Left hindlimb (tissue), 1 donor: Measurements from ENCODE around the gene MRPS24.
A peak's percentile ranks its signal among the peaks of the same experiment; 100 is the strongest.

Source experiments
- DNase-seq: peaks from one replicate; pipeline ENCODE4 v3.0.0-alpha.2; 2018

MRPS24 gene

DNA sequence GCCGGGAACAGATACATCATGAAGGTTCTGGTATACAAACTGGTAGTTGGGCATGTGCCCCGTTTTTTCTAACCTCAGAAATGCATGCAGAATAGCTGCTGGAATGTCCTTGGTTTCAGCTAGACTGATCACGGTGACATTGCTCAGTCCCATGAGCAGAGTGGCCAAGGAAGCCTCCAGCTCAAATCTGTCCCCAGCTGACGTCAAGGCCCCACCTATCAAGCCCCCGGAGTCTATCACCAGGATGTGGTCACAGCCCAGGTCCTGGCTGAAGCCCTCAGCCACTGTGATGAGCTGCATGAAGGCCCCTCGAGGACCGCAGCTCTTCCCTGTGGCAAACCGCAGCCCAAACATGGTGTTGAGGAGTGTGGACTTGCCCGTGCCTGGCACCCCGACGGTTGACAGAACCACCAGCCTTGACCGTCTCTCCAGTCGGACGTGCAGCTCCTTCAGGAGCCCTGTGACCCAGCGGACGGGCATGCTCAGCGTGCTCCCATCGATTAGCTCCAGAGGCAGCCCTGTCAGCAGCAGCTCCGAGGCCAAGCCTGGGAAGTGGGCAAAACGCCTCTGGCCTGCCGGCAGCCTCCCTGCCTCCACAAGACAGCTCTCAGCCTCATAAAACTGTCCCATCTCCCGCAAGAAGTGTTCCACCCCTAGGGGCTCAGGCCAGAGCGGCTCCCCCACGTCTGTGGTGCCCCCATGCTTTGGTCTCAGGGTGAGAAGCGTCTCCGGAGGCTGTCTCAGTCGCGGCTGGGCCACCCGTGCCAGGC is 7.8 kb upstream of the MRPS24 start:
- no peak for DNase-seq

- DNase-seq: no peak
These were observed 6.9 kb upstream of the MRPS24 start for GRCh38 chr7:43876241-43876640.

DNA sequence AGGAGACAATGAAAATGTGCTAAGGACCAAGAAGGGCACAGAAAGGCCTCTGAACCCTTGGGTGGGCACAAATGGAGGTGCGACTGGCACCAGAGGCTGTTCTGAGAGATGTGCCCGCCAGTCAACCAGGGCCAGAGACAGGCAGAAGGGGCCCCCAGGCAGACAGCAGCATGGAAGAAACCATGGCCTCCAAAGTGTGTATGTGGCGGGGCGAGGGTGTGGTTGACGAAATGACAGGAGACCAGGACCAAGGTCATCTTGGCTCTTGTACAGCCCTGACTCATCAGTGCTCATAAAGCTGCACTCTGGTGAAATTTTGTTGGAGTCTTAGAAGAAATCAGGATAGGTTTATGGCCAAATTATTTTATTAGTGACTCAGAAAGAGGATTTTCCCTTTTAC is 4.0 kb upstream of the MRPS24 start:
- DNase-seq: peak; percentile 51

- peak; percentile 79 for DNase-seq
These were observed 3.2 kb upstream of the MRPS24 start for GRCh38 chr7:43872406-43873110.

- DNase-seq: no peak
These were observed 1.7 kb upstream of the MRPS24 start for GRCh38 chr7:43871064-43871463.

DNA sequence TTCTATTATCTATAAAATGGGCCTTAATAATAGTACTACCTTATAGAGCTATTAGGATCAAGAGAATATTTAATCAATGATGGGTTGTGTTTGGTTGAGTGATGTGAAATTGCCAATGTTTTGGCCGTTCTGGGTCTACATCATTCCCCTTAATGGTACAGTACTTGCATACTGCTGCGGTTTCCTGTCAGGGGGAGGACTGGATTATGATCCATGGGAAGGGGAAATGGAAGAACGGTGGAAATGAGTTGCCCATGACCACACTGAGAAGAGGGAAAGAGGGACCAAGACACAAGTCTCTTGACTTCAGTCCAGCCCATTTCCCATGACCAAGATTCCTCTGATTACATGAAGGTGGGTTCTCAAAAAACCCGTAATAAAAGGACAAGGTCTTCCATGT is 999 bp upstream of the MRPS24 start:
- no peak for DNase-seq

DNA sequence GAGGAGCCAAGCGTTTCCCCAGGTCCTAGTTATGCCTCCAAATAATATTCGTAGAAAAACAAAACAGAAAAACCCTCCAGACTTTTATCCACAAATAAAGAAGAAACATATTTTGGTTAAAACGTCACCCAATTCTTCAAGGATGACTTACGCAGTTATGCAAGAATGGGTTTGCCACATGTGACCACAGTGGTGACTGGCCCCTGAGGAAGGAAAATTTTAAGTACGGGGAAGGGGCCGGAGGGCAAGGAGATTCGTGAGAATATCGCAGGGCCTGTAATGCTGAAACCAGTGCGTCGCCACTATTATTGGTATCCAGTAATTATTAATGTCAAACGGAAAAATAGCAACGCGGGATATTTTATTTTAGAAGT is 537 bp upstream of the MRPS24 start:
- peak; percentile 26 for DNase-seq

DNA sequence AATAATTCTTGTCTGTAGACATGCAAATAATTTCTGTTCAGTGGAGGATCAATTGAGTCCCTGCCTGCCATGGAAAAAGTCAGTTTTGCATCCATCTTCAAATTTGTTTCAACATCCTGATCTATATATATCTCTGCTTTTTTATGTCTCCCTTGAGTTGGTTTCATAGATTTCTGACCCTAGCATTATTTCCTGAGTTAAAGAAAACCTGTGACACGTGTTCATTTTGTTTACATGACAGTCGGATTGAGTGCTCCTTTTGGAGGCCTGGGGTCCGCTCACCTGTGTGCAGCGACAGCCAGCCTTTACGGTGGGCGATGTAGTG is 674 bp downstream of the MRPS24 start:
- DNase-seq: no peak

DNA sequence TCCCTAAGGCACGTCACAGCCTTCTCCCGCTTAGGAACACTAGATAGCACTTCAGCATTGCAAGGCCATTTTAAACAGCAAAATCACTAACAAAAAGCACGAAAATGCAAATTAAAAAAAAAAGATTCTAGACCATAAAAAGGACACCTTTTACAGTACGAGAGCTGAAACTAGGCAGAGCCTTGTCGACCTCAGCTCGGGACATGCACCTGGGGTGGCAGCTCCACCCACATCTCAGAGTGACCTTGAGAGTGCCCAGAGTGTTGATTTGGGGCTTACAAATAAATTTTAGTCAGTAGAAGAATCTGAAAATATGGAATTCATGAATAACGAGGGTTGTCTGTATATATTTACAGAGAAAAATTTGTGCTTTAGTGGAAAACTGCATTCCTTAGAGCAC is 1.1 kb downstream of the MRPS24 start:
- no peak for DNase-seq

DNA sequence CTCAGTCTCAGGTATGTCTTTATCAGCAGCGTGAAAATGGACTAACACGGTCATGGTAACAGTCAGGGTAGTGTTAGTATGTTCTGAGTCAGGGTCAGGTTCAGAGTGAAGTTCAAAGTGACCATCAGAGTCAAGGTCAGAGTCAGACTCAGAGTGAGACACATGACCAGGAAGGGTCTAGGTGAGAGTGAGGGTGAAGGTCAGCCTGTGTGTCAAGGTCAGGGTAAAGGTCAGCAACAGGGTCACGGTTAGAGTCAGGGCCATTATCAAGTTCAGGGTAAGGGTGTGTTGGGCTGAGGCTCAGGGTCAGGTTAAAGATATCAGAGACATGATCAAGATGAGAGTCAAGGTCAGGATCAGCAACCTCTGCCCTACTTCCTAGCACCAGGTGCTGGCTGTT is 4.0 kb downstream of the MRPS24 start:
- DNase-seq: no peak

DNA sequence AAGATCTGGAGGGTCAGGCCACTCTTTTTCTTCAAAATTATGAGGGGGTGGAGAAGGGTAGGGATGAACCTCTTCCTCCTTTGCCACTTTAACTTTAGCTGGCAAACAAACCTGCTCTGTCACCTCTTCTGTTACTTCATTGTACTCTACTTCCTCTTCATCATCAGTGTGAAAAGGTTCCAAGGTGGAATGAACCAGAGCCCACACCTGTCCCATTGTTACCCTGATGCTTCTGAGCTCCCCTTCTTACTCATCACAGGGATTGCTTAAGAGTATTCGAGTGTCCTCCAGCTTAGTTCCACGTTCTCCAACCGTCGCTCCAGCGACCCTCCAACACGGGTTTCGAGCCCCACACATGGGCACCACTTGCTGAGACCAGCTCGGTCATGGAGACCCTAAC is 5.2 kb downstream of the MRPS24 start:
- no peak for DNase-seq

DNA sequence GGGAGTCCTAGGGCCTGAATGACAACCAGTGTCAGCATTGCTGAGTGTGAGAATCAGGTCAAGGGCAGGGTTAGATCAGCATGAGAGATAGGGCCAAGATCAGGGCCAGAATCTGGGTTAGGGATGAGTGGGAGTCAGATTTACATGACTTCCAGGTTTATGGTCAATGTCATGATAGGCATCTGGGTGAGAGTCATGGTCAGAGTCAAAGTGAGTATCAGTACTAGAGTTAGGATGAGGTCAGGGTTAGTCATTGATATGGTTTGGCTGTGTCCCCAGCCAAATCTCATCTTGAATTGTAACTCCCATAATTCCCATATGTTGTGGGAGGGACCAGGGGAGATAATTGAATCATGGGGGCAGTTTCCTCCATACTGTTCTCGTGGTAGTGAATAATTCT is 12.3 kb downstream of the MRPS24 start:
- no peak for DNase-seq

DNA sequence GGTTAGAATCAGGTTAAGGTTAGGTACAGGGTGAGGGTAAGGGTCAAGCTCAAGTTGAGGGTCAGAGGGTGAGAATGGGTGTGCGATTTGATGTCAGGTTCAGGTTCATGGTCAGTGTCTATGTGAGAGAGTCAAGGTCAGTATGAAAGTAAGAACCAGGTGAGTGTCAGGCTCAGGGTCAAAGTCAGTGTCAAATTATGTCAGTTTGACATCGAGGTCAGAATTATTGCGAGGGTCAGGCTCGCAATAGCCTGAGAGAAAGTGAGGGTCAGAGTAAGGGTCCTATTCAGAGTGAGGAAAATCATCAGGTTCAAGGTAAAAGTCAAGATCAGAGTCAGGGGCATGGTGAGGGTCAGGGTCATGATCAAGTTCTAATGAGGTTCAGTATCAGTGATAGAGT is 13.0 kb downstream of the MRPS24 start:
- DNase-seq: no peak

DNA sequence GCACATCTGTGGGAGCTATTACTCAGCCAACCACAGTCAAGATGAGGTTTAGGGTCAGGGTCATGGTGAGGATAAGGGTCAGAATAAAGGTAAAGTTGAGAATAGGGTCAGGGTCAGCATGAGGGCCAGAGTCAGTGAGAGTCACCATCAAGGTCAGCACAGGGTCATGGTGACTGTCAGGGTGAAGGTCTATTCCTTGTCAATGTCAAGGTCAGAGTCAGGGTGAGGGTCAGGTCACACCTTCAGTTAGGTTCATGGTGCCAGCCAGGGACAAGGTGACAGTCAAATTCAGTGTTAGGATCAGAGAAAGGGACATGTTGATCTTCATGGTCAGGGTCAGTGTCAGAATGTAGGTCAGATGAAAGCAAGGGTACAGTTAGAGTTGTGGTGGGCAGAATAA is 14.1 kb downstream of the MRPS24 start:
- no peak for DNase-seq

- DNase-seq: no peak
These were observed 17.5 kb downstream of the MRPS24 start for GRCh38 chr7:43851805-43852204.

- peak; percentile 37 for DNase-seq
These were observed 18.8 kb downstream of the MRPS24 start for GRCh38 chr7:43850348-43851116.

GRCh38 chr7:43849047-43849446 is 20.3 kb downstream of the MRPS24 start:
- no peak for DNase-seq

DNA sequence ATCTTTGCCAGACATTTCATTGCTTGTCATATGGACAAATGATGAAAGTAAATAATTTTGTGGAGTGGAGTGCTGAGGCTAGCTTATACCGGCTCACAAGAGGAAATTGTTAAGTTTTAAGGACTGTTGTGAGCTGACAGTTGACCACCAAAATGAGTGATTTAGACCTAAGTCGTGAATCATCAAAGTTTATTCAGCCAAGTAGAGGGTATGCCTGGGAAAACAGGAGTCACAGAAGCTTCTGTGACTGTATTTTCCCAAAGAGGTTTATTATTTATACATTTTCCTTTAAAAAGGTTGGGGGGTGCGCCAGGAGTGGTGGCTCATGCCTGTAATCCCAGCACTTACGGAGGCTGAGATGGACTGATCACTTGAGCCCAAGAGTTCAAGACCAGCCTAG is 21.8 kb downstream of the MRPS24 start:
- DNase-seq: no peak

DNA sequence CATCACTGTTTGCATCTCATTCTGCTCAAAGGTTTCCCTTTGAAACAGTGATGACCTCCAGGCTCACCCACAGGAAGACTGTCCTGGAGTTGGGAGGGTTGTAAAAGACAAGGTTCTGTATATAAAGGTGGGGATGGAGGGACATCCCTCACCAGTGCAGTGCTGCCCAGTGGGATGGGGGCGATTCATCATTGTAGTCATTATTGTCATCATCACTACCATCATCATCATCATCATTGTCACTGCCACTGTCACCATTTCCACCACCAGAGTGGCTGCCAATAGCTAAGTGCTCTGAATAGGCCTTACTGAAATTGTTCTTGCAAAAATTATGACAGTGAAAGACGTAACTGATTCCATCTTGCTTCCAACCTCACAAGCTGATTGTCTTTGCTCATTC is 24.7 kb downstream of the MRPS24 start:
- DNase-seq: no peak

DNA sequence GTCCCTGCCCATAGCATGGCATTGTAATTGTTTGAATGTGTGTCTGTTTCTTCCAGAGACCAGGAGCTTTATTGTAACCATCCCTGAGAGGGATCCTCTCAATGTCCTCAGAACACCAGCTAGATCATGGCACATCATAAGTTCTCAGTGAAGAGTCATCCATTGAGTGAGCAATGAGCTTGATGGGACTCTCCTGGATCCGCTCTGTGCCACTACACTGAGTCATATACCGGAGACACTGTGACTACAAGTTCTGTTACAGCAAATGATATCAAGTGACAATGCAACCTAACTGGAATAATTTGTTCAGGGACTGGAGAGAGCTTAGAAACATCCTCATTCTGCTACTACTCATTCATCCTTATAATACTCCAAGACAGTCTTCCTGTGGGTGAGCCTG is 25.1 kb downstream of the MRPS24 start:
- no peak for DNase-seq

- no peak for DNase-seq
These were observed 26.0 kb downstream of the MRPS24 start for GRCh38 chr7:43843296-43843695.

GRCh38 chr7:43838201-43838658 is 31.1 kb downstream of the MRPS24 start:
- DNase-seq: no peak

DNA sequence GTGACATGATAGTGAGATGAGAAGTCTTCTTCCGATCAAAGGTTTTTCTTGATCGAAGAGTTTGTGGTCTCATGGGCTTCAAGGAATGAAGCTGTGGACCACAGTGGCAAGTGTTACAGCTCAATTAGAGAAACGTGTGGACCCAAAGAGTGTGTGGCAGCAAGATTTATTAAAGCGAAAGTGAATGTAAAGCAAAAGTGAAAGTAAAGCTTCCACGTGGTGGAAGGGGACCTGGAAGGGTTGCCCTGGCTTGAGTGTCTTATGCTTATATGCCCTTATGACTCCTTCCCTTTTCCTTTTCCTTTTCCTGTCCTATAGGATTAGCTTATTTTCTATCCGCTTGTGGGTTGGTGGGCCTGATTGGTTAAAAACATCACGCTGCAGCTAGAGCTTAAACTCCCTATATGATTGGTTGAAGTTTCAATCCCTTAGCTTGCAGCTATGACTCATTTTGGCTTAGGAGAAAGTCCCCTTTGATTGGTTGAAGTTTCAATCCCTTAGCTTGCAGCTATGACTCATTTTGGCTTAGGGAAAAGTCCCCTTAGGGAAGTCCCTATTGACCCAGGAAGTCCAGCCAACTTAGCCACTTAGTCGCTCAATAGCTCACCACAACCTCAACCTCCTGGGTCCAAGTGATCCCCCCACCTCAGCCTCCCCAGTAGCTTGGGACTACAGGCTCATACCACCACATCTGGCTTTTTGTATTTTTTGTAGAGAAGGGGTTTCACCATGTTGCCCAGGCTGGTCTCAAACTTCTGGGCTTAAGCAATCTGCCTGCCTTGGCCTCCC is 34.7 kb downstream of the MRPS24 start:
- no peak for DNase-seq
